ENCODE measurements around the gene SPDL1. TPM values are rescaled to one million over a fixed set of nuclear protein-coding genes. Genes with fewer than 3 reads are reported as not detected.

SPDL1 gene
- total RNA-seq, 1 experiment from 2014 or later: 72.6 TPM

- BruUV-seq (replicated peaks): no TSS peak
- Histone ChIP-seq H3K36me3 (ENCODE audit: control insufficient read depth, insufficient read depth, low read length) (no peaks in the 10 kb centered on the region; the same call in 1 of the 2 replicates), H3K27ac (ENCODE audit: low read length) (no peak overlapping the region; the same call in 1 of the 2 replicates), H3K27me3 (ENCODE audit: control insufficient read depth, insufficient read depth, low read length) (no peaks in the 10 kb centered on the region), H3K9me3 (ENCODE audit: control insufficient read depth, insufficient read depth, low read depth, low read length) (no peaks in the 10 kb centered on the region; the same call in 1 of the 2 replicates), H3K4me3 (ENCODE audit: low read depth in 2 of 2, low read length in 2 of 2) (no peak overlapping the region), H3K4me1 (ENCODE audit: control insufficient read depth, insufficient read depth, low read length) (no peaks in the 10 kb centered on the region; the same call in 1 of the 2 replicates)
- TF ChIP-seq SIN3A (IDR thresholded peaks at IDR 0.05; ENCODE audit: borderline replicate concordance, insufficient read depth, low read depth, low read length) (no peak), TCF7L2 (IDR thresholded peaks at IDR 0.05; ENCODE audit: low read depth, low read length) (no peak), POLR2AphosphoS5 (IDR thresholded peaks at IDR 0.05; ENCODE audit: low read depth, low read length) (no peak), REST (IDR thresholded peaks at IDR 0.05; ENCODE audit: insufficient read depth in 1 of 2, low read depth in 2 of 2, low read length in 1 of 2) (no peak)
- TF ChIP-seq, protein P1, sequence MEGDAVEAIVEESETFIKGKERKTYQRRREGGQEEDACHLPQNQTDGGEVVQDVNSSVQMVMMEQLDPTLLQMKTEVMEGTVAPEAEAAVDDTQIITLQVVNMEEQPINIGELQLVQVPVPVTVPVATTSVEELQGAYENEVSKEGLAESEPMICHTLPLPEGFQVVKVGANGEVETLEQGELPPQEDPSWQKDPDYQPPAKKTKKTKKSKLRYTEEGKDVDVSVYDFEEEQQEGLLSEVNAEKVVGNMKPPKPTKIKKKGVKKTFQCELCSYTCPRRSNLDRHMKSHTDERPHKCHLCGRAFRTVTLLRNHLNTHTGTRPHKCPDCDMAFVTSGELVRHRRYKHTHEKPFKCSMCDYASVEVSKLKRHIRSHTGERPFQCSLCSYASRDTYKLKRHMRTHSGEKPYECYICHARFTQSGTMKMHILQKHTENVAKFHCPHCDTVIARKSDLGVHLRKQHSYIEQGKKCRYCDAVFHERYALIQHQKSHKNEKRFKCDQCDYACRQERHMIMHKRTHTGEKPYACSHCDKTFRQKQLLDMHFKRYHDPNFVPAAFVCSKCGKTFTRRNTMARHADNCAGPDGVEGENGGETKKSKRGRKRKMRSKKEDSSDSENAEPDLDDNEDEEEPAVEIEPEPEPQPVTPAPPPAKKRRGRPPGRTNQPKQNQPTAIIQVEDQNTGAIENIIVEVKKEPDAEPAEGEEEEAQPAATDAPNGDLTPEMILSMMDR (IDR thresholded peaks at IDR 0.05): no peak
- intact Hi-C loops (cut with micrococcal nuclease; ENCODE audit: unreplicated experiment): loop anchor here (2.0 to 5.0 kb wide), 2 partner anchors 247 to 563 kb away; partner anchors contain the start of gene SLIT3
- no peak for DNase-seq (ENCODE audit: low read depth, low spot score)
- ChIA-PET POLR2A (no interaction called here), CTCF (interaction anchor here (0.6 kb wide), 2 partner anchors 248 to 432 kb away, joined by 4 to 15 read pairs; partner anchors contain the start of gene SLIT3)
- ATAC-seq: no peak
- in situ Hi-C loops (cut with HindIII; ENCODE audit: low pct_unique_long_range_greater_than_20kb, low sequenced_read_pairs): no loop called here
Measured at GRCh38 chr5:169549453-169550100, 34.0 kb upstream of the SPDL1 start.

DNA sequence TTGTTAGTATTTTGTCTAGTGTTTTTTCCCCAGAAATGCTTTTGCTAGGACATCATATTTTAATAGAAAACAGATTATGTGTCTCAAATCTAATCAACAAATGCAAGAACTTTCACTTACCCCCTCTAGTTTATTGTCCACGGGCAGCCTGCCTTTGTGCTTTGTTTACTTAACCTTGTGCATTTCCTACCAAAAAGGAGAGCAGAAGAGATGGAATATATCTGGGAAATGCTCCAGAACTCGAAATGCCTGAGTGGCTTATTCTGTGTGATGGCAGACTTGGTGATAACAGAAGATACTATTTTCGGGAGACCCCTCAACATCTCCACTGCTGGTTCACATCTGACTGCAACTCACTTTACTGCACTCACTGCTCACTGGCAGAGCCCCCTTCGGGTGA lies 33.3 kb upstream of the SPDL1 start:
- H3K9me3 ChIP-seq (ENCODE audit: control insufficient read depth, insufficient read depth, low read depth, low read length): no peaks in the 10 kb centered on the region; the same call in 1 of the 2 replicates
- TF ChIP-seq, protein P1 (IDR thresholded peaks at IDR 0.05): no peak
- TF ChIP-seq POLR2AphosphoS5 (IDR thresholded peaks at IDR 0.05; ENCODE audit: low read depth, low read length): no peak
- TF ChIP-seq REST (IDR thresholded peaks at IDR 0.05; ENCODE audit: insufficient read depth in 1 of 2, low read depth in 2 of 2, low read length in 1 of 2): no peak
- TF ChIP-seq TCF7L2 (IDR thresholded peaks at IDR 0.05; ENCODE audit: low read depth, low read length): no peak
- no peak for TF ChIP-seq SIN3A (IDR thresholded peaks at IDR 0.05; ENCODE audit: borderline replicate concordance, insufficient read depth, low read depth, low read length)
- intact Hi-C loops (cut with micrococcal nuclease; ENCODE audit: unreplicated experiment) (no loop called here), in situ Hi-C loops (cut with HindIII; ENCODE audit: low pct_unique_long_range_greater_than_20kb, low sequenced_read_pairs) (no loop called here)
- BruUV-seq (replicated peaks): no TSS peak
- H3K4me1 ChIP-seq (ENCODE audit: control insufficient read depth, insufficient read depth, low read length): no peaks in the 10 kb centered on the region; the same call in 1 of the 2 replicates
- no peak overlapping the region; the same call in 1 of the 2 replicates for H3K27ac ChIP-seq (ENCODE audit: low read length)
- H3K36me3 ChIP-seq (ENCODE audit: control insufficient read depth, insufficient read depth, low read length): no peaks in the 10 kb centered on the region; the same call in 1 of the 2 replicates
- H3K4me3 ChIP-seq (ENCODE audit: low read depth in 2 of 2, low read length in 2 of 2): no peak overlapping the region
- ATAC-seq (no peak), DNase-seq (ENCODE audit: low read depth, low spot score) (no peak)
- CTCF ChIA-PET: interaction anchor here (0.6 kb wide), 1 partner anchor 433 kb away, joined by 15 read pairs; no protein-coding TSS in a partner anchor
- no peaks in the 10 kb centered on the region for H3K27me3 ChIP-seq (ENCODE audit: control insufficient read depth, insufficient read depth, low read length)
- POLR2A ChIA-PET: no interaction called here

Data from Panc1 (cell line).